RWPE1 (cell line): ENCODE data around the gene CAB39L.

Experiments used
- CTCF ChIA-PET: fragments of 350-600 bp; sonication (Branson Sonifier 250); formaldehyde crosslinking; extraction: SDS; loops from one replicate; lab custom pipeline; 2021; lab: Yijun Ruan, JAX
- POLR2A ChIA-PET: fragments of 400-600 bp; formaldehyde crosslinking; extraction: SDS; loops from one replicate; lab custom pipeline; 2020; ENCODE audit warnings: antibody characterized with exemption; ENCODE audit not compliant: low non-redundant PET; lab: Yijun Ruan, JAX
- DNase-seq: peaks from one replicate; pipeline ENCODE4 v3.0.0; 2012; ENCODE audit warnings: low spot score
- H3K27ac ChIP-seq: fragments of 450-650 bp; 2 replicates; pipeline ENCODE4 v1.5.1; 2017
- TF ChIP-seq, protein P1 (sequence below): fragments of 450-650 bp; conservative IDR thresholded peaks from 2 replicates; pipeline ENCODE4 v1.5.1; 2017; ENCODE audit warnings: low read depth, mild to moderate bottlenecking

Gene CAB39L

GRCh38 chr13:49287995-49288394 is 155.9 kb downstream of the CAB39L start:
- CTCF ChIA-PET: no interaction called here
- TF ChIP-seq, protein P1, sequence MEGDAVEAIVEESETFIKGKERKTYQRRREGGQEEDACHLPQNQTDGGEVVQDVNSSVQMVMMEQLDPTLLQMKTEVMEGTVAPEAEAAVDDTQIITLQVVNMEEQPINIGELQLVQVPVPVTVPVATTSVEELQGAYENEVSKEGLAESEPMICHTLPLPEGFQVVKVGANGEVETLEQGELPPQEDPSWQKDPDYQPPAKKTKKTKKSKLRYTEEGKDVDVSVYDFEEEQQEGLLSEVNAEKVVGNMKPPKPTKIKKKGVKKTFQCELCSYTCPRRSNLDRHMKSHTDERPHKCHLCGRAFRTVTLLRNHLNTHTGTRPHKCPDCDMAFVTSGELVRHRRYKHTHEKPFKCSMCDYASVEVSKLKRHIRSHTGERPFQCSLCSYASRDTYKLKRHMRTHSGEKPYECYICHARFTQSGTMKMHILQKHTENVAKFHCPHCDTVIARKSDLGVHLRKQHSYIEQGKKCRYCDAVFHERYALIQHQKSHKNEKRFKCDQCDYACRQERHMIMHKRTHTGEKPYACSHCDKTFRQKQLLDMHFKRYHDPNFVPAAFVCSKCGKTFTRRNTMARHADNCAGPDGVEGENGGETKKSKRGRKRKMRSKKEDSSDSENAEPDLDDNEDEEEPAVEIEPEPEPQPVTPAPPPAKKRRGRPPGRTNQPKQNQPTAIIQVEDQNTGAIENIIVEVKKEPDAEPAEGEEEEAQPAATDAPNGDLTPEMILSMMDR: no peak
- no peak overlapping the region for H3K27ac ChIP-seq
- no peak for DNase-seq
- POLR2A ChIA-PET: no interaction called here

GRCh38 chr13:49279885-49280284 is 164.0 kb downstream of the CAB39L start:
- POLR2A ChIA-PET: no interaction called here
- TF ChIP-seq, protein P1: no peak
- H3K27ac ChIP-seq: no peak overlapping the region
- no peak for DNase-seq
- CTCF ChIA-PET: interaction anchor here (1.1 to 1.7 kb wide), 2 partner anchors 40 to 327 kb away, joined by 3 to 7 read pairs; no protein-coding TSS in a partner anchor

GRCh38 chr13:49279112-49279511 is 164.8 kb downstream of the CAB39L start:
- DNase-seq: no peak
- POLR2A ChIA-PET: no interaction called here
- CTCF ChIA-PET: no interaction called here
- TF ChIP-seq, protein P1: no peak
- H3K27ac ChIP-seq: no peak overlapping the region

DNA sequence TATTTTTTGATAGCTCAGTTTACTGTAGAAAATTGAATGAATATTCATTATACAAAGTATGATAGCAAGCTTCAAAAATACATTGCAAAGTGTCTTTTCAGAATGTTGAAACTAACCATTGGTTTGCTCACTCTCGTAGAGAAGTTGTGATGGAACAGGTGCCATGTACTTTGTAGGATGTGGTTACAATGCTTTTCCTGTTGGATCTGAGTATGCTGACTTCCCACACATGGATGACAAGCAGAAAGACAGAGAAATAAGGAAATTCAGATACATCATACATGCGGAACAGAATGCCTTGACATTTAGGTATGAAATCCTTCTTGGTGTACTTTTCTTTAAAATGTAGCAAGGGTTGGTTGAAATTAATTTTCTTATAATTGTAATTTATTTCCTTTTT is 165.7 kb downstream of the CAB39L start:
- POLR2A ChIA-PET: no interaction called here
- CTCF ChIA-PET: interaction anchor here (0.7 kb wide), 1 partner anchor 8 kb away, joined by 3 read pairs; no protein-coding TSS in a partner anchor
- no peak overlapping the region for H3K27ac ChIP-seq
- TF ChIP-seq, protein P1: no peak
- DNase-seq: no peak

DNA sequence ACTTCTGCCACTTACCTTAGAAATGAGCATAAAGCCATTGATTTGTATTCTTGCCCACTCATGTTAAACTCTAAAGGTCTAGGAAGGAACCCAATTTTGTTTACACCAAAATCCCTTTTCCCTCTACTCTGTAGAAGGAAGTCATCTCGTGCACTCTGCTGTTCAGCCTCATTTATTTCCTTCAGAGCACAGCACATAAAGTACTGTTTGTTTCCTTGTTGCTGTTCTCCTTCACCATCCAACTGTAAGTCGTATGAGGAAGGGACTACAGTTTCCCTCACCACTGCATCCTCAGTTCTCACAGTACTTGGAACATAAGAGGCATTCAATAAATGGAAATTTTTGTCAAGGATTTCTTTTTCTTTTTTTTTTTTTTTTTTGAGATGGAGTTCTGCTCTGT is 171.6 kb downstream of the CAB39L start:
- ChIA-PET POLR2A (no interaction called here), CTCF (no interaction called here)
- DNase-seq: no peak
- H3K27ac ChIP-seq: no peak overlapping the region
- TF ChIP-seq, protein P1: no peak

GRCh38 chr13:49271264-49271663 is 172.6 kb downstream of the CAB39L start:
- ChIA-PET CTCF (interaction anchor here (0.5 to 1.2 kb wide), 3 partner anchors 9 to 71 kb away, joined by 3 to 4 read pairs (median 3); no protein-coding TSS in a partner anchor), POLR2A (no interaction called here)
- DNase-seq: no peak
- H3K27ac ChIP-seq: no peak overlapping the region
- TF ChIP-seq, protein P1: no peak
